A673 (cell line): ENCODE results near the gene CIP2A. TPM values are rescaled to one million over a fixed set of nuclear protein-coding genes. Genes with fewer than 3 reads are reported as not detected.

Experiments used
- BruUV-seq: library from RNA; stranded (reverse); fragments of 400-500 nt; replicated peaks from 2 replicates; lab custom pipeline; 2021; lab: Mats Ljungman, UMichigan
- CTCF ChIA-PET: fragments of 300-600 bp; sonication (Branson Sonifier 250); formaldehyde crosslinking; loops from one replicate; lab custom pipeline; 2022; ENCODE audit warnings: antibody characterized with exemption; lab: Charles Lee
- POLR2A ChIA-PET: fragments of 300-600 bp; sonication (Branson Sonifier 250); formaldehyde crosslinking; loops from one replicate; lab custom pipeline; 2022; ENCODE audit warnings: antibody characterized with exemption; ENCODE audit not compliant: low non-redundant PET; lab: Charles Lee
- DNase-seq: peaks from one replicate; pipeline ENCODE4 v3.0.0-alpha.2; 2015; ENCODE audit warnings: low spot score
- H3K27ac ChIP-seq: fragments of 200-600 bp; sonication (generic); 2 replicates; pipeline ENCODE4 v1.5.1; 2016; ENCODE audit warnings: mixed run types, low read depth, mild to moderate bottlenecking, mixed read lengths, antibody characterized with exemption, low read length; ENCODE audit not compliant: poor library complexity, severe bottlenecking
- H3K27me3 ChIP-seq: fragments of 200-600 bp; sonication (generic); replicated peaks from 2 replicates; pipeline ENCODE4 v1.6.1; 2017; ENCODE audit warnings: mixed run types, low read depth, mild to moderate bottlenecking, mixed read lengths, antibody characterized with exemption, low read length; ENCODE audit not compliant: insufficient read depth, poor library complexity
- H3K36me3 ChIP-seq: fragments of 200-600 bp; sonication (generic); 2 replicates; pipeline ENCODE4 v1.6.1; 2016; ENCODE audit warnings: mixed run types, mild to moderate bottlenecking, mixed read lengths, antibody characterized with exemption, low read length; ENCODE audit not compliant: insufficient read depth, poor library complexity, severe bottlenecking
- H3K4me1 ChIP-seq: fragments of 200-600 bp; sonication (generic); 2 replicates; pipeline ENCODE4 v1.6.1; 2017; ENCODE audit warnings: mixed run types, mild to moderate bottlenecking, mixed read lengths, antibody characterized with exemption, low read length; ENCODE audit not compliant: insufficient read depth, poor library complexity, severe bottlenecking
- H3K4me3 ChIP-seq: fragments of 200-600 bp; sonication (generic); 2 replicates; pipeline ENCODE4 v1.5.1; 2016; ENCODE audit warnings: low read depth, mixed run types, mild to moderate bottlenecking, mixed read lengths, low read length; ENCODE audit not compliant: poor library complexity, severe bottlenecking
- H3K9me3 ChIP-seq: fragments of 200-600 bp; sonication (generic); 2 replicates; pipeline ENCODE4 v1.6.1; 2016; ENCODE audit warnings: mixed run types, low read depth, mild to moderate bottlenecking, mixed read lengths, antibody characterized with exemption, low read length; ENCODE audit not compliant: poor library complexity, severe bottlenecking
- CTCF ChIP-seq: fragments of 300-800, 200-600 bp; sonication (generic); conservative IDR thresholded peaks from 2 replicates; pipeline ENCODE4 v1.5.1; 2017; ENCODE audit warnings: low read depth, mild to moderate bottlenecking, antibody characterized with exemption, low read length, moderate library complexity, mixed read lengths
- EZH2 ChIP-seq: fragments of 200-600 bp; sonication (generic); IDR thresholded peaks from 2 replicates; pipeline ENCODE4 v1.6.1; 2017; ENCODE audit warnings: borderline replicate concordance, low read depth, mild to moderate bottlenecking, mixed read lengths, antibody characterized with exemption, low read length; ENCODE audit not compliant: poor library complexity, severe bottlenecking
- intact Hi-C: fragments of 100-400 bp; cut with micrococcal nuclease; formaldehyde crosslinking; loops from one replicate; pipeline ENCODE4 v1.10.0; 2022; ENCODE audit not compliant: unreplicated experiment
- total RNA-seq: library from RNA; stranded (reverse); gene quantifications from 2 replicates; pipeline ENCODE4 v1.2.3, GENCODE V29; 2021

The CIP2A gene
- total RNA-seq, 1 experiment from 2014 or later: 68.4 TPM

- TF ChIP-seq EZH2 (no peak), CTCF (no peak)
- H3K27ac ChIP-seq: no peak overlapping the region
- H3K4me3 ChIP-seq: no peak overlapping the region
- H3K27me3 ChIP-seq: no peaks in the 10 kb centered on the region
- H3K4me1 ChIP-seq: no peaks in the 10 kb centered on the region
- H3K36me3 ChIP-seq: no peaks in the 10 kb centered on the region
- BruUV-seq: no TSS peak
- ChIA-PET POLR2A (no interaction called here), CTCF (no interaction called here)
- H3K9me3 ChIP-seq: no peaks in the 10 kb centered on the region
- no peak for DNase-seq
- intact Hi-C loops: no loop called here
Observed at GRCh38 chr3:108605491-108605890, 16.3 kb upstream of the CIP2A start.

- DNase-seq: no peak
- TF ChIP-seq EZH2 (no peak), CTCF (no peak)
- no TSS peak for BruUV-seq
- intact Hi-C loops: no loop called here
- Histone ChIP-seq H3K9me3 (no peaks in the 10 kb centered on the region), H3K27me3 (no peaks in the 10 kb centered on the region), H3K36me3 (no peaks in the 10 kb centered on the region), H3K4me3 (no peak overlapping the region), H3K27ac (no peak overlapping the region), H3K4me1 (no peaks in the 10 kb centered on the region)
- ChIA-PET CTCF (no interaction called here), POLR2A (no interaction called here)
Observed at GRCh38 chr3:108605028-108605427, 15.8 kb upstream of the CIP2A start.

- Histone ChIP-seq H3K27ac (no peak overlapping the region), H3K4me3 (no peak overlapping the region), H3K9me3 (no peaks in the 10 kb centered on the region), H3K27me3 (no peaks in the 10 kb centered on the region), H3K4me1 (no peaks in the 10 kb centered on the region), H3K36me3 (no peaks in the 10 kb centered on the region)
- DNase-seq: no peak
- BruUV-seq: no TSS peak
- CTCF ChIA-PET: no interaction called here
- intact Hi-C loops: no loop called here
- POLR2A ChIA-PET: no interaction called here
- TF ChIP-seq EZH2 (no peak), CTCF (no peak)
Observed at GRCh38 chr3:108603691-108604090, 14.5 kb upstream of the CIP2A start.
